Measurements from ENCODE around the gene CLDN15.
"Not testable (repeated sequence)": the region's sequence is repeated elsewhere in the genome, so short reads cannot be mapped to it uniquely, and the experiment has no call there.

CLDN15 gene

DNA sequence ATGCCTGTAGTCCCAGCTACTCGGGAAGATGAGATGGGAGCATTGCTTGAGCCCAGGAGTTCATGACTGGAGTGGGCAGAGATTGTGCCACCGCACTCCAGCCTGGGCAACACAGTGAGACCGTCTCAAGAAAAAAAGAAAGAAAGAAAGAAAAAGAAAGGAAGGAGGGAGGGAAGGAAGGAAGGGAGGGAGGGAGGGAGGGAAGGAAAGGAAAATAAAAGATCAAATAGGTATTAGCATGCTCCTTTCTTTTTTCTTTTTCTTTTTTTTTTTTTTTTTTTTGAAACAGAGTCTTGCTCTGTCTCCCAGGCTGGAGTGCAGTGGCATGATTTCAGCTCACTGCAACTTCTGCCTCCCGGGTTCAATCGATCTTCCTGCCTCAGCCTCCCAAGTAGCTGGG lies 15.6 kb upstream of the CLDN15 start:
- not testable (repeated sequence) for H3K27ac Mint-ChIP-seq, H3K27me3 Mint-ChIP-seq, DNase-seq, H3K9me3 Mint-ChIP-seq
- H3K36me3 Mint-ChIP-seq (ENCODE audit: low read depth) = peaks cover 31% of the 10 kb centered on the region
- H3K4me1 Mint-ChIP-seq (ENCODE audit: low read depth) = peaks cover 25% of the 10 kb centered on the region
- H3K4me3 Mint-ChIP-seq = peak overlapping the region; percentile 97

DNA sequence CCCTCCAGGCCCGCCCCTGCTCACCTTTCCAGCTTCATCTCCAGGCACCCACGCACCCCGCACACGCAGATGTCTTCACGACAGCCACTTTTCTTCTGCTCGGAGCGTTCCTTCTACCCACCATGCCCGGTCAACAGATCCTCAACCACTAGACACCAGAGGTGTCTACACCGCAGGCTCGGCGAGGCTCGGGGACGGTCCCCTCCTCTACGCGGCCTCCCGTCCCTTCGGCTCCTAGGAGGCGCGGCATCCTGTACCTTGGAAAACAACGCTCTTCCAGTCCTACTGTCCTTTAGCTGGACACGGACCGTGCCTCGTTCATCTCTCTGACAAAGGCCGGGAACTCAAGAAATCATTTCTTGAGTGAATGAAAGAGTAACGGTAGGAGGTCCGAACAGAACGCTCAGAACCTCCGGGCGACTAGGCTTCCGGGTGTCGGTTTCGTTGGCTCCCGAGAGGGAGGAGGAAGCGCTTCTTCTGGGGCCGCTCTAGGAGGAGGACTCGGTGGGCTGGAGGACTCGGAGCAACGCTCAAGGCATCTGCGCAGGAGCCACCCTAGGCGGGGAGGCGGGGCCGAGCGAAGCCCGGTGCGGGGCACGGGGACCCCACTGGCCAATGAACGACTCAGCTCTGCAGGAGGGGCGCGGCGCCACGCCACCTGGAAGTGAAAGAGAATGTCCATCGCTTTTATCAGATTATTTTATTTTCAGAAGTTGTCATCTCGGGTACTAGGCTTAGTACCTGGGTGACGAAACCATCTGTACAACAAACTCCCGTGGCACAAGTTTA lies 14.5 kb upstream of the CLDN15 start:
- DNase-seq = peak; percentile 99
- Mint-ChIP-seq H3K4me3 (peak overlapping the region; percentile 97), H3K27me3 (no peaks in the 10 kb centered on the region), H3K27ac (peak overlapping the region; percentile 97), H3K4me1 (ENCODE audit: low read depth) (peaks cover 32% of the 10 kb centered on the region), H3K36me3 (ENCODE audit: low read depth) (peaks cover 40% of the 10 kb centered on the region), H3K9me3 (no peaks in the 10 kb centered on the region)

DNA sequence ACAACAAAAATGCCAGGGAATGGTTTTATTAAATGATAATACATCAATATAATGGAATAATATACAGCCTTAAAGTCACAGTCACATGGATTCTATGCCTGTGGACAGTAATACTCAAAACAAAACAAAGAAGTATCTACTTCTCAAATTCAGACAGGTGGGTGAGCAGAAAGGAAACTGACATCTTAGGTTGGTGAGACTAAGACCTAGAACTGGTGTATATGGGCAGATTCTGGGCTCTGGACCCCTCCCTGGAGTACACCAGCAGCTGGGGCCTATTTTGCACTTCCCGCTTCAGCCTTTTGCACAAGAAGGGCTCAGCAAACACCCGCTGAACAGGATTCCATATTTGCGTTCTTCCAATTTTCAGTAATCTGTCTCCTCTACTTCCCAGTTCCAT lies 12.7 kb upstream of the CLDN15 start:
- Mint-ChIP-seq H3K9me3 (no peaks in the 10 kb centered on the region), H3K4me1 (ENCODE audit: low read depth) (peaks cover 42% of the 10 kb centered on the region), H3K36me3 (ENCODE audit: low read depth) (peaks cover 52% of the 10 kb centered on the region), H3K27me3 (no peaks in the 10 kb centered on the region), H3K4me3 (peak overlapping the region; percentile 97), H3K27ac (peak overlapping the region; percentile 97)
- DNase-seq = no peak

DNA sequence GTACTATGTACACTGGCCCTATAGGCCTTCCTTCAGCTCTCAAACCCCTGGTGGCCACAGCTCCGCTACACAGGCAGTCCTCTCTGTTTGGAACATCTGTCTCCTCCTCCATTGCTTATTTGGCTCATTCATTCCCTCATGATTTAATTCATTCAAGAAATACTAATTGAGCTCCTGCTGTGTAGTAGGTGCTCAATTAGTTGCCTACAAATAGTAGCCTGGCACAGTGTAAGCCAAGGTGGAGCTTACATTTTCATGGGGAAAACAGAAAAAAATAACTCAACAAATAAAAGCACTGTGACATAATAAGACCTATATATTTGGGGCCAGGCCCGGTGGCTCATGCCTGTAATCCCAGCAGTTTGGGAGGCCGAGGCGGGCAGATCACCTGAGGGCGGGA lies 10.7 kb upstream of the CLDN15 start:
- H3K36me3 Mint-ChIP-seq (ENCODE audit: low read depth) = peaks cover 71% of the 10 kb centered on the region
- peaks cover 54% of the 10 kb centered on the region for H3K4me1 Mint-ChIP-seq (ENCODE audit: low read depth)
- DNase-seq = no peak
- peak overlapping the region; percentile 59 for H3K27ac Mint-ChIP-seq
- H3K27me3 Mint-ChIP-seq = no peaks in the 10 kb centered on the region
- H3K4me3 Mint-ChIP-seq = no peak overlapping the region
- H3K9me3 Mint-ChIP-seq = no peaks in the 10 kb centered on the region

DNA sequence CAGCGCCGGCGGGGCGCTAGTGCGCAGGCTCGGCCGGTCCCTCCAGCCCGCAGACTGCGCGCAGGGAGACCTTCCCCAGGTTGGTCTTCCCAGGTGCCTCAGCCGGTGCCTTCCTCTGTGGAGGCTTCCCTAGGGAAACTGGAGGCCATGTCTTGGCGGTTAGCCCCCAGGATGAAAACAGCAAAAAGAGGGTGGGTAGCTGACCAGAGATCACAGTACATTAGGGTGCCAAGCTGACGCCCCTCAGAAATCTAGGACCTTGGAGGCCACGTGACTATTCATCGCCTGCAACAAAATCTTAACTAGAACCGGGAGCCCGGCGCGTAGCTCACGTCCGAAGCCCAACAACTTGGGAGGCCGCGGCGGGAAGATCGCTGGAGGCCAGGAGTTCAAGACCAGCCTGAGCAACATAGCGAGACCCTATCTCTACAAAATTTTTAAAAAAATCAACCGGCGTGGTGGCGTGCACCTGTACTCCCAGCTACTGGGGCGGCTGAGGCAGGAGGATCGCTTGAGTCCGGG lies 7.6 kb upstream of the CLDN15 start:
- peaks cover 79% of the 10 kb centered on the region for H3K36me3 Mint-ChIP-seq (ENCODE audit: low read depth)
- no peaks in the 10 kb centered on the region for H3K27me3 Mint-ChIP-seq
- no peak for DNase-seq
- H3K9me3 Mint-ChIP-seq = no peaks in the 10 kb centered on the region
- peak overlapping the region; percentile 99 for H3K4me3 Mint-ChIP-seq
- peaks cover 50% of the 10 kb centered on the region for H3K4me1 Mint-ChIP-seq (ENCODE audit: low read depth)
- peak overlapping the region; percentile 99 for H3K27ac Mint-ChIP-seq

DNA sequence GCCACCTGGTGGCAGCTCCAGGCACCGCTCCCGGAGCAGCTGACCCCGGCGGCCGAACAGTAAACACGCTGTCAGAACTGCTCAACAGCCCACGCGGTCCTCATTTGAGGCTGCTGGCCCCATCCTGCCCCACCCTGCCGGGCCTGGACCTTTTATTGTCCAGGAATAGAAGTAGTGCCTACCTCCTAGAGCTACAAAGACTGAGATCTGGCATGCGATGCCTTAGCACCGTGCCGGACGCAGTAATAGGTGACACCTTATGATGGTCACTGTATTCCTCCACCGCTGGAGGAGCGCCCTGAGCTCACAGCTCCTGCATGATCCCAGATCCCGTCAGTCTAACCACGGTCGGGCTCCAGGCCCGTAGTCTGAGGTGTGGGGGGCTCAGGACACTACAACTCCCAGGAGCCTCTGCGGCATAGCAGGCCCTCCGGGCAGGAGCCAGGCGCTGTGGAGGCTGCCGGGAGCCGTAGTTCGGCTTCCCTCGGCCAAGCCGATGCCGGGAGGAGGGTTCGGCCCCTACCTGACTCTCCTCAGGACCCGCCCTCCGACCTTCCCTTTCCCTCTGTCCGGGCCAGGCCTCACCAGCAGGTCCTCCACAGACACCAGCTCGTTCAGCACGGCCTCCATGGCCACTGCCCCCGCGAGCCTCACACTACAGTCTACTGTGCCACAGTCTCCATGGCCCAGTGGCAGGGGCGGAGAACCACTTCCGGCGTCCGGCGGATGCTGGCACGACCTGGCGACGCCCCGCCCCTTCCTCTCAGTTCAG lies 7.0 kb upstream of the CLDN15 start, which contains the start of gene FIS1:
TSS of gene FIS1 (minus strand) at position 707 of the 772 bp plus-strand sequence. CDS start at position 630, 77 bp downstream.
- H3K27ac Mint-ChIP-seq = peak within 1 kb of the TSS; percentile 99
- H3K36me3 Mint-ChIP-seq (ENCODE audit: low read depth) = peaks cover 81% of the 10 kb centered on the region
- DNase-seq = peak; percentile 98
- no peaks in the 10 kb centered on the region for H3K9me3 Mint-ChIP-seq
- peak within 1 kb of the TSS; percentile 99 for H3K4me3 Mint-ChIP-seq
- H3K4me1 Mint-ChIP-seq (ENCODE audit: low read depth) = peaks cover 47% of the 10 kb centered on the region
- no peaks in the 10 kb centered on the region for H3K27me3 Mint-ChIP-seq

DNA sequence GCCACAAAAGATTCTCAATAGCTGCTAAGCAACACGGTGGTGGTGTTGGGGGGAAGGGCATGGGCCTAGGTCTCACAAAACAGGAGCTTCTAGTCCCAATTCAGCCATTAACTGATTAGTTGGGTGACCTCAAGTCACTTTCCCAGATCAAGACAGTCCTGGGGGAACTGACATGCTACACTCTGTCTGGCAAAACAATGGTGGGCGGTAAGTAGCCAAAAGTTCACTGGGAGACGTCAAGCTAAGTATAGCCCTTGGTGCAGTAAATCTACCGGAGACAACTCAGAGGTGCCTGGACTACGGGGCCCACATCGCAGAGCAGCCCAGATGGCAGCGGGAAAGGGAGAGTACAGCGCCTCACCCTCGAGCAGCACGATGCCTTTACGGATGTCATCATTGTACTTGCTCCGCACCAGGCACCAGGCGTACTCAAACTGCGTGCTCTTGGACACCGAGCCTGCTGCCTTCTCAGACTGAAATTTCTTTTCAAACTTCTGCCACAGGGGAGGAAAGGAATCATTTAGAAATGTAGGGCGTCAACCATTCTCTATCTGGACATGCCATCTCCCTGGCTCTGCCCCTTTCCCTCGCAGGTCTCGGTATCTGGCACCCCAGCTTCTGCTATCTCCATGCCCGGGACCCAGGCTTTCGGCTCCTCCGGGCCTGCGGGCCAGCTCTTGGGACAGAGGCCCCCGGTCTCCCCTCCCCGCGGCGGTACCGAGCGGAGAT lies 6.2 kb upstream of the CLDN15 start:
- peak overlapping the region; percentile 99 for H3K27ac Mint-ChIP-seq

DNA sequence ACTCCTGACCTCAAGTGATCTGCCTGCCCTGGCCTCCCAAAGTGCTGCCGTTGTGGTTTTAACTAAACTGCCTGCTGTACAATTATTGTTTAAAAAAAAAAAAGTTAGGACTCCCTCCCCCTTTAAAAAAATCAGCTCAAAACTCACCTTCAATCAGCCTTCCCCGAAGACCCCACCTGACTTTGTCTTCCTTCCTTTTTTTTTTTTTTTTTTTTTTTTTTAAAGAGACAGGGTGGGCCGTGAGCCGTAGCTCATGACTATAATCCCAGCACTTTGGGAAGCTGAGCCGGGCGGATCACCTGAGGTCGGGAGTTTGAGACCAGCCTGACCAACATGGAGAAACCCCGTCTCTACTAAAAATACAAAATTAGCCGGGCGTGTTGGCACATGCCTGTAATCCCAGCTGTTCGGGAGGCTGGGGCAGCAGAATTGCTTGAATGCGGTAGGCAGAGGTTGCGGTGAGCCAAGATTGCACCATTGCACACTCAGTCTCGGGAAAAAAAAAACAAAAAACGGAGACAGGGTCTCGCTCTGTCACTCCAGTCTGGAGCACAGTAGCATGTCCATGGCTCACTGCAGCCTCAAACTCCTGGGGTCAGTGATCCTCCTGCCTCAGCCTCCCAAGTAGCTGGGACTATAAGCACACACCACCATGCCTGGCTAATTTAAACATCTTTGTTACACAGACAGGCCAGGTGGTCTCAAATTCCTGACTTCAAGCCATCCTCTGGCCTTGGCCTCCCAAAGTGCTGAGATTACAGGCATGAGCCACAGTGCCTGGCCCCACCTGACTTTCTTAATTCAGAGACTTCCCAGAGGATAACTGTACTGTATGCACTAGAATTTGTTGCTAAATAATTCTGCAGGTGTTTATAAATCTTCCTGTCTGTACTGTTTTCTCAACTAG lies 4.1 kb upstream of the CLDN15 start:
- Mint-ChIP-seq H3K36me3 (ENCODE audit: low read depth) (peaks cover 81% of the 10 kb centered on the region), H3K27ac (no peak overlapping the region), H3K4me1 (ENCODE audit: low read depth) (peaks cover 34% of the 10 kb centered on the region), H3K4me3 (no peak overlapping the region), H3K9me3 (no peaks in the 10 kb centered on the region), H3K27me3 (no peaks in the 10 kb centered on the region)
- no peak for DNase-seq

More for the DNA sequence above, 6.2 kb upstream of the CLDN15 start:
- H3K36me3 Mint-ChIP-seq (ENCODE audit: low read depth) = peaks cover 80% of the 10 kb centered on the region
- H3K4me1 Mint-ChIP-seq (ENCODE audit: low read depth) = peaks cover 43% of the 10 kb centered on the region
- peak overlapping the region; percentile 99 for H3K4me3 Mint-ChIP-seq
- DNase-seq = no peak
- H3K27me3 Mint-ChIP-seq = no peaks in the 10 kb centered on the region
- H3K9me3 Mint-ChIP-seq = no peaks in the 10 kb centered on the region

DNA sequence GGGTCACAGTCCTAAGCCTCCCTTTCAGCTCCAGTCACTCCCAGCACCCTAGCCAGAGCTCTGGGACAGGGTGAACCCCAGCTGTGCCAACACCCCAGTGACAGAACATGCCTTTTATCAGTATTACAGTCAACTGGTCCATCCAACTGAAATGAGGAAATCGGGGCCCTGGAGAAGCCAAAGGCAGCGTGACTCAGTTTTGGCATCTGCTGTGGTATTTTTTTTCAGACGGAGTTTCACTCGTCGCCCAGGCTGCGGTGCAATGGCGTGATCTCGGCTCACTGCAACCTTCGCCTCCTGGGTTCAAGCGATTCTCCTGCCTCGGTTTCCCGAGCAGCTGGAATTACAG lies 3.4 kb upstream of the CLDN15 start:
- DNase-seq = no peak
- peaks cover 32% of the 10 kb centered on the region for H3K4me1 Mint-ChIP-seq (ENCODE audit: low read depth)
- H3K27me3 Mint-ChIP-seq = no peaks in the 10 kb centered on the region
- H3K27ac Mint-ChIP-seq = no peak overlapping the region
- peaks cover 84% of the 10 kb centered on the region for H3K36me3 Mint-ChIP-seq (ENCODE audit: low read depth)
- no peaks in the 10 kb centered on the region for H3K9me3 Mint-ChIP-seq
- no peak overlapping the region for H3K4me3 Mint-ChIP-seq

DNA sequence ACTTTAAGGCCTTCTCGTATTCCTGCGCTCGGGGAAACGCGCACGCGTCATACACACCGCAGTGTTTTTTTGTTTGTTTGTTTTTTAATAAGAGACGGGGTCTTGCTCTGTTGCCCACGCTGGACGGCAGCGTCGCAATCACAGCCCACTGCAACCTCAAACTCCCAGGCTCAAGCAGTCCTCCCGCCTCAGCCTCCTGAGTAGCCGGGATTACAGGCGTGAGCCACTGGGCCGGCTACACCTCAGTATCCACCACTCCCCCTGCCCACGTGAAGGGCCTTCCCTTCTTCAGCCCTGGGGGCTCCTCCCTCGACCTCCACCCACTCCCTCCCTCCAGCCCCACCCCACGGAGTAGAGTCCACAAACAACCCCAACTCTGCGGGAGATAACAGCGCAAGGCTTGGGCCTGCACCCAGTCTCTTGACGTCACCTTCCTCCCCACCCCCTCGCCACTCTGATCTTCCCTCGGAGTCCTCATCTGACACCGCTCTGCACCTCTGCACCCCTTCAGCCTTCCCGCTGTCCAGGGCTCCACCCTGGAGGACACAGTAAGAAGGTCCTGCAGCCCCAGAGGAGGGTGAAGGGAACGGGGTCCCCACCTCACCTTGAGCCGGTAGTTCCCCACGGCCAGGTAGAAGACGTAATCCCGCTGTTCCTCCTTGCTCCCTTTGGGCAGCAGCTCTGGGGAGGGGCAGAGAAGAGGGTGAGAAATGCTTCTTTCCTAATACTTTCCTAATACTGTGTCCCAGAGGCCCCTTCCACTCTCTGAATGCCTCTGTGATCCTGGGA lies 2.8 kb upstream of the CLDN15 start:
- Mint-ChIP-seq H3K27me3 (no peaks in the 10 kb centered on the region), H3K27ac (no peak overlapping the region), H3K36me3 (ENCODE audit: low read depth) (peaks cover 79% of the 10 kb centered on the region), H3K4me3 (no peak overlapping the region), H3K4me1 (ENCODE audit: low read depth) (peaks cover 26% of the 10 kb centered on the region), H3K9me3 (no peaks in the 10 kb centered on the region)
- no peak for DNase-seq

DNA sequence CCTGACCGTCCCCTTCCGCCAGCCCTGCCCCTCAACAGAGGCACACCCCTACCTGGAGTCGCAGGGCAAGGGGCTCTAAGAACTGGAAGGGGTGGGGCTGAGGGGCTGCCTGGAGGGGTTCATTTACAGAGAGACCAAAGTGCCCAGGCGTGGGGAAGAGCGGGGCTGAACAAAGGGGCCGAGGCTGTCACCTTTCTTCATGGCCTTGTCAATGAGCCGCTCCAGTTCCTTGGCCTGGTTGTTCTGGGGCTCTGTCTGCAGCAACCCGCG lies 2.3 kb upstream of the CLDN15 start:
- Mint-ChIP-seq H3K27ac (no peak overlapping the region), H3K4me1 (ENCODE audit: low read depth) (peaks cover 21% of the 10 kb centered on the region), H3K9me3 (no peaks in the 10 kb centered on the region), H3K36me3 (ENCODE audit: low read depth) (peaks cover 73% of the 10 kb centered on the region), H3K4me3 (no peak overlapping the region), H3K27me3 (no peaks in the 10 kb centered on the region)
- DNase-seq = no peak

DNA sequence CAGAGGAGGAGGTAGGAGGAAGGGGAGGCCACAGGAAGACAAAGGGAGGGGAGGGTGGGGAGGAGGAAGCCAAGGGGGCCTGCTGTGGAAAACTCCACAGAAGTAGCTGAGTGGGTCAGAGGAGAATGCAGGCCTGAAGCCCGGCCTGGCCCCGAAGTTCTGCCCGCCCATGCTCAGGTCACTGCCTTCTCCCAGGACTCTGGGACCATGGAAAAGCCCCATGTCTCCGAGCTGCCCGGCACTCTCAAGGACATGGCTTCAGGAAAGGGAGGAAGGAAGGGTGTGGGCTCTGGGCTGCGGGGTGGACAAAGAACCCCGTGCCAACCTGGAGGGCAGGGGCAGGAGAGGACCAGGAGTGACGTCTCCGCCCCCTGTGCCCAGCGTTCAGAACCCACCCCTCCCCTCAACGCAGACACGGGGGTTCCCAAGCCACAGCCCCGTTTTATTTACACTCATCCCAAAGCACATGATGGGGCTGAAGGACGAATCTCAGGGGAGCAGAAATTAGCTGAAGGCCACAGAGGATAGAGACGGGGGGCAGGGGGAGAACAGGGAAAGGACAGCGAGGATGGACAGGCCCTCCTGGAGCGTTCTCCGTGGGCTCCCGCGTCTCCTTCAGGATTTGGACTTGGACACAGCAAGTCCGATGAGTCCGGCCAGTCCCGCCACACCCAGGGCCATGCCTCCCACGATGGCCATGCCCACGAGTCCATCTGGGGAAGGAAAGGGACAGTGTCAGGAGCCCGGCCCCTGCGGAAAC lies 1.8 kb upstream of the CLDN15 start:
- DNase-seq = no peak
- Mint-ChIP-seq H3K4me3 (no peak overlapping the region), H3K36me3 (ENCODE audit: low read depth) (peaks cover 69% of the 10 kb centered on the region), H3K27me3 (no peaks in the 10 kb centered on the region), H3K4me1 (ENCODE audit: low read depth) (peaks cover 21% of the 10 kb centered on the region), H3K9me3 (no peaks in the 10 kb centered on the region), H3K27ac (no peak overlapping the region)
